ENCODE results near the gene MDN1.
"Not testable (repeated sequence)": the region's sequence is repeated elsewhere in the genome, so short reads cannot be mapped to it uniquely, and the experiment has no call there.

Gene MDN1

GRCh38 chr6:89763550-89763949 is 56.0 kb downstream of the MDN1 start:
- 98% methylated on average over 2 of the region's 2 CpGs for WGBS
- H3K9me3 ChIP-seq (ENCODE audit: insufficient read depth, low read depth, low read length), result no peaks in the 10 kb centered on the region
- H3K9ac ChIP-seq (ENCODE audit: low read depth, low read length), result no peak overlapping the region
- H3K4me3 ChIP-seq (ENCODE audit: low read length), result no peak overlapping the region
- peaks cover 97% of the 10 kb centered on the region for H3K36me3 ChIP-seq (ENCODE audit: insufficient read depth, low read length)
- H3K27ac ChIP-seq (ENCODE audit: low read depth, low read length), result no peak overlapping the region
- no peaks in the 10 kb centered on the region for H3K27me3 ChIP-seq (ENCODE audit: insufficient read depth, low read length)
- no peaks in the 10 kb centered on the region for H3K4me1 ChIP-seq (ENCODE audit: insufficient read depth, low read length)

- Histone ChIP-seq H3K9ac (ENCODE audit: low read depth, low read length) (no peak overlapping the region), H3K27me3 (ENCODE audit: insufficient read depth, low read length) (no peaks in the 10 kb centered on the region), H3K36me3 (ENCODE audit: insufficient read depth, low read length) (peaks cover 97% of the 10 kb centered on the region), H3K4me3 (ENCODE audit: low read length) (no peak overlapping the region), H3K9me3 (ENCODE audit: insufficient read depth, low read depth, low read length) (no peaks in the 10 kb centered on the region), H3K4me1 (ENCODE audit: insufficient read depth, low read length) (no peaks in the 10 kb centered on the region), H3K27ac (ENCODE audit: low read depth, low read length) (no peak overlapping the region)
- WGBS, result 91% methylated on average over 1 of the region's 1 CpG
Observed at GRCh38 chr6:89758830-89759229, 60.8 kb downstream of the MDN1 start.

- WGBS, result 93% methylated on average over 5 of the region's 5 CpGs
- Histone ChIP-seq H3K36me3 (ENCODE audit: insufficient read depth, low read length) (peaks cover 98% of the 10 kb centered on the region), H3K9ac (ENCODE audit: low read depth, low read length) (no peak overlapping the region), H3K4me1 (ENCODE audit: insufficient read depth, low read length) (no peaks in the 10 kb centered on the region; the same call in 1 of the 2 replicates), H3K27ac (ENCODE audit: low read depth, low read length) (no peak overlapping the region), H3K9me3 (ENCODE audit: insufficient read depth, low read depth, low read length) (no peaks in the 10 kb centered on the region), H3K27me3 (ENCODE audit: insufficient read depth, low read length) (no peaks in the 10 kb centered on the region), H3K4me3 (ENCODE audit: low read length) (no peak overlapping the region)
Observed at GRCh38 chr6:89750338-89750737, 69.3 kb downstream of the MDN1 start.

DNA sequence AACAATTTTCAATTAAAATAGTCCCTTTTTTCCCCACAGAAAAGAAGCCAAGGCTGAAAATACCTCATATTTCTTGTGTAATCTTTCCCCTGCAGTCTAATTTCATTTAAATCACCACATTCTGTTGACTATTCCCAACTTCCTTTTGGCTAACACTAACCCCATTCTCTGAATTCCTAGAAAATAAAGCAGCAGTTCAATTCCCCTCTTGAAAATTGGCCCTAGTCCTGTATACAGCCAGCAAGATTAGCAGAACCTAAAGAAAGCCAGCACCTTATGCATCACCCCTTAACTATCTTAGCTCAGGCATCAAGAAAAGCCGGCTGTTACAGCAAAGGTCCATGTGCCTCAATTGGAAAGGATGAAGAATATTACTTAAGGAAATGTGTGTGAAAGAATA is 69.7 kb downstream of the MDN1 start:
- 100% methylated on average over 1 of the region's 1 CpG for WGBS
- no peaks in the 10 kb centered on the region for H3K9me3 ChIP-seq (ENCODE audit: insufficient read depth, low read depth, low read length)
- H3K9ac ChIP-seq (ENCODE audit: low read depth, low read length), result no peak overlapping the region
- no peak overlapping the region for H3K4me3 ChIP-seq (ENCODE audit: low read length)
- H3K27me3 ChIP-seq (ENCODE audit: insufficient read depth, low read length), result no peaks in the 10 kb centered on the region
- H3K36me3 ChIP-seq (ENCODE audit: insufficient read depth, low read length), result peaks cover 98% of the 10 kb centered on the region
- H3K4me1 ChIP-seq (ENCODE audit: insufficient read depth, low read length), result no peaks in the 10 kb centered on the region; the same call in 1 of the 2 replicates
- no peak overlapping the region for H3K27ac ChIP-seq (ENCODE audit: low read depth, low read length)

- peaks cover 98% of the 10 kb centered on the region for H3K36me3 ChIP-seq (ENCODE audit: insufficient read depth, low read length)
- H3K4me1 ChIP-seq (ENCODE audit: insufficient read depth, low read length), result no peaks in the 10 kb centered on the region
- 97% methylated on average over 3 of the region's 4 CpGs for WGBS
Observed at GRCh38 chr6:89745716-89746115, 73.9 kb downstream of the MDN1 start.

DNA sequence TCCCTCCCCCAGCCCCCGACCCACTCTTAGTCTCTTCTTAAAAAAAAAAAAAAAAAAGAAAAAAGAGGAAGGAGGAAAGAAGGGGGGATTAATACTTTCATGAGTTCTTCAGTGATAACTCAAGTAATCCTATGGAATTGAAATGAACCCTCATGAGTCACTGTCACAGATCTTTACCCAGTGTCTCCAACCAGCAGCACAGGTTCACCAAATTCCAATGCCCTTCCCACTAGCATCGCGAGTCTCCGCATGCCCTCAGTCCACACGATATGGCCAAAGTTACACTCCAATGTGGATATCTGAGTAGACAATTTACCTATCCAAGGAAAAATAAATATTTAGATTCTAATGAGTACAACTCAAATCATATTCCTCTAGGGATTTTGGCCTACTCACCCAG is 74.5 kb downstream of the MDN1 start:
- Histone ChIP-seq H3K4me3 (ENCODE audit: low read length) (no peak overlapping the region), H3K4me1 (ENCODE audit: insufficient read depth, low read length) (no peaks in the 10 kb centered on the region), H3K27me3 (ENCODE audit: insufficient read depth, low read length) (no peaks in the 10 kb centered on the region), H3K9me3 (ENCODE audit: insufficient read depth, low read depth, low read length) (no peaks in the 10 kb centered on the region), H3K27ac (ENCODE audit: low read depth, low read length) (no peak overlapping the region), H3K9ac (ENCODE audit: low read depth, low read length) (no peak overlapping the region), H3K36me3 (ENCODE audit: insufficient read depth, low read length) (peaks cover 98% of the 10 kb centered on the region)
- 99% methylated on average over 4 of the region's 5 CpGs for WGBS

More at GRCh38 chr6:89745716-89746115, 73.9 kb downstream of the MDN1 start:
- no peak overlapping the region for H3K27ac ChIP-seq (ENCODE audit: low read depth, low read length)
- H3K27me3 ChIP-seq (ENCODE audit: insufficient read depth, low read length), result no peaks in the 10 kb centered on the region
- no peaks in the 10 kb centered on the region for H3K9me3 ChIP-seq (ENCODE audit: insufficient read depth, low read depth, low read length)
- H3K9ac ChIP-seq (ENCODE audit: low read depth, low read length), result no peak overlapping the region
- H3K4me3 ChIP-seq (ENCODE audit: low read length), result no peak overlapping the region

- no peaks in the 10 kb centered on the region for H3K9me3 ChIP-seq (ENCODE audit: insufficient read depth, low read depth, low read length)
- no peak overlapping the region for H3K9ac ChIP-seq (ENCODE audit: low read depth, low read length)
- H3K27me3 ChIP-seq (ENCODE audit: insufficient read depth, low read length), result no peaks in the 10 kb centered on the region
- H3K27ac ChIP-seq (ENCODE audit: low read depth, low read length), result no peak overlapping the region
- peaks cover 99% of the 10 kb centered on the region for H3K36me3 ChIP-seq (ENCODE audit: insufficient read depth, low read length)
- no peak overlapping the region for H3K4me3 ChIP-seq (ENCODE audit: low read length)
- no peaks in the 10 kb centered on the region for H3K4me1 ChIP-seq (ENCODE audit: insufficient read depth, low read length)
- 95% methylated on average over 3 of the region's 3 CpGs for WGBS
Observed at GRCh38 chr6:89736893-89737292, 82.7 kb downstream of the MDN1 start.

DNA sequence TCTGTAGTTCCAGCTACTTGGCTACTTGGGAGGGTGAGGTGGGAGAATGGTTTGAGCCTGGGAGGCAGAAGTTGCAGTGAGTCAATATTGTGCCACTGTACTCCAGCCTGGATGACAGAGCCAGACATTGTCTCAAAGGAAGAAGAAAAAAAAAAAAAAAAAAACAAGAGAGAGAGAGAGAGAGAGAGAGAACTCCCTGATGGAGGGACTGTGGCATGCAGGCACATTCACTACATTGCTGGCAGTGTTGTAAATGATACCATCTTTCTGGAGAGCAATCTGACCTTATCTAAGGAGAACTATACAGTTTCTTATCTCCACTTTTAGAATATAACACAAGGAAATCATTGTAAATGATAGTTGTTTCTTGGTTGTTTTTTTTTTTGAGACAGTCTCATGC is 85.1 kb downstream of the MDN1 start:
- H3K36me3 ChIP-seq (ENCODE audit: insufficient read depth, low read length), result peaks cover 99% of the 10 kb centered on the region
- H3K4me3 ChIP-seq (ENCODE audit: low read length), result no peak overlapping the region
- H3K27me3 ChIP-seq (ENCODE audit: insufficient read depth, low read length), result no peaks in the 10 kb centered on the region
- H3K4me1 ChIP-seq (ENCODE audit: insufficient read depth, low read length), result no peaks in the 10 kb centered on the region
- no peak overlapping the region for H3K9ac ChIP-seq (ENCODE audit: low read depth, low read length)
- no peaks in the 10 kb centered on the region for H3K9me3 ChIP-seq (ENCODE audit: insufficient read depth, low read depth, low read length)
- H3K27ac ChIP-seq (ENCODE audit: low read depth, low read length), result no peak overlapping the region

GRCh38 chr6:89731924-89732567 is 87.5 kb downstream of the MDN1 start:
- H3K36me3 ChIP-seq (ENCODE audit: insufficient read depth, low read length), result peaks cover 100% of the 10 kb centered on the region
- 92% methylated on average over 3 of the region's 3 CpGs for WGBS

GRCh38 chr6:89731262-89731661 is 88.3 kb downstream of the MDN1 start:
- not testable (repeated sequence) for H3K27me3 ChIP-seq (ENCODE audit: insufficient read depth, low read length); H3K9ac ChIP-seq (ENCODE audit: low read depth, low read length); H3K4me1 ChIP-seq (ENCODE audit: insufficient read depth, low read length); H3K4me3 ChIP-seq (ENCODE audit: low read length); H3K27ac ChIP-seq (ENCODE audit: low read depth, low read length); H3K9me3 ChIP-seq (ENCODE audit: insufficient read depth, low read depth, low read length)
- 100% methylated on average over 2 of the region's 2 CpGs for WGBS
- H3K36me3 ChIP-seq (ENCODE audit: insufficient read depth, low read length), result peaks cover 100% of the 10 kb centered on the region

More at GRCh38 chr6:89731924-89732567, 87.5 kb downstream of the MDN1 start:
- Histone ChIP-seq H3K9me3 (ENCODE audit: insufficient read depth, low read depth, low read length) (no peaks in the 10 kb centered on the region), H3K9ac (ENCODE audit: low read depth, low read length) (no peak overlapping the region), H3K27ac (ENCODE audit: low read depth, low read length) (no peak overlapping the region), H3K4me1 (ENCODE audit: insufficient read depth, low read length) (no peaks in the 10 kb centered on the region), H3K4me3 (ENCODE audit: low read length) (no peak overlapping the region), H3K27me3 (ENCODE audit: insufficient read depth, low read length) (no peaks in the 10 kb centered on the region)

GRCh38 chr6:89729818-89730217 is 89.8 kb downstream of the MDN1 start:
- H3K4me1 ChIP-seq (ENCODE audit: insufficient read depth, low read length), result no peaks in the 10 kb centered on the region
- WGBS, result 94% methylated on average over 1 of the region's 1 CpG
- no peaks in the 10 kb centered on the region for H3K9me3 ChIP-seq (ENCODE audit: insufficient read depth, low read depth, low read length)
- H3K4me3 ChIP-seq (ENCODE audit: low read length), result no peak overlapping the region
- H3K27ac ChIP-seq (ENCODE audit: low read depth, low read length), result no peak overlapping the region
- peaks cover 100% of the 10 kb centered on the region for H3K36me3 ChIP-seq (ENCODE audit: insufficient read depth, low read length)
- no peak overlapping the region for H3K9ac ChIP-seq (ENCODE audit: low read depth, low read length)
- H3K27me3 ChIP-seq (ENCODE audit: insufficient read depth, low read length), result no peaks in the 10 kb centered on the region

DNA sequence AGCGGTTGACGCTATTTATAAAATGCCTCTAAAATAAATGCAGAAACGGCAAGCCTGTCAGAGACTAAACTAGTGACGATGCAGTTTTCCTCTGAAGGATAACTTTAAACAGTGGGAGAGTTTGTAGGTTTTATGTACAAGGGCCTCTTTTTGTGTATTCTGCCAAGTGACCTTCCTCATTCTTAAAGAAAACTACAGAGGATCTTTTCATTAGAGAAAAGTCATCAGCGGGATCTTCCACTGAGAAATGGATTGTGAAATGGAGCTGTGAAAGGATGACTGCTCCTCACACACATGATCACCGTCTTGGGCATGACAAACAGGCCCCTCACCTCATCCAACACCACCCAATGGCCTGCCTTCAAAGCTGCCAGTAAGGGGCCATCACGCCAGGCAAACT is 92.1 kb downstream of the MDN1 start:
- 95% methylated on average over 7 of the region's 7 CpGs for WGBS
- H3K36me3 ChIP-seq (ENCODE audit: insufficient read depth, low read length), result peaks cover 100% of the 10 kb centered on the region
- no peaks in the 10 kb centered on the region for H3K27me3 ChIP-seq (ENCODE audit: insufficient read depth, low read length)
- H3K27ac ChIP-seq (ENCODE audit: low read depth, low read length), result no peak overlapping the region
- no peak overlapping the region for H3K4me3 ChIP-seq (ENCODE audit: low read length)
- no peaks in the 10 kb centered on the region for H3K9me3 ChIP-seq (ENCODE audit: insufficient read depth, low read depth, low read length)
- H3K4me1 ChIP-seq (ENCODE audit: insufficient read depth, low read length), result no peaks in the 10 kb centered on the region
- H3K9ac ChIP-seq (ENCODE audit: low read depth, low read length), result no peak overlapping the region
